Immature natural killer cell (primary cell): ENCODE results near the gene CELF4. TPM values are rescaled to one million over a fixed set of nuclear protein-coding genes. Genes with fewer than 3 reads are reported as not detected.
"Not testable (repeated sequence)": the region's sequence is repeated elsewhere in the genome, so short reads cannot be mapped to it uniquely, and the experiment has no call there.

Experiments used
- DNase-seq, 3 donors: peaks; one replicate each; pipeline ENCODE4 v3.0.0; 2022; ENCODE audit warnings: mixed read lengths in 1 of 3
- H3K27ac Mint-ChIP-seq, 6 donors: one replicate each; pipeline ENCODE4 v1.8.0; 2020; ENCODE audit warnings: mixed read lengths in 6 of 6, mild to moderate bottlenecking in 5 of 6, inconsistent platforms in 4 of 6, moderate library complexity in 3 of 6
- H3K27me3 Mint-ChIP-seq, 3 donors: one replicate each; pipeline ENCODE4 v1.8.0; 2020 to 2021; ENCODE audit warnings: low read depth in 3 of 3, mild to moderate bottlenecking in 3 of 3, mixed read lengths in 3 of 3, moderate library complexity in 3 of 3, inconsistent platforms in 1 of 3
- H3K36me3 Mint-ChIP-seq, 3 donors: one replicate each; pipeline ENCODE4 v1.8.0; 2020; ENCODE audit warnings: mixed read lengths in 3 of 3, inconsistent platforms in 2 of 3, mild to moderate bottlenecking in 2 of 3
- H3K4me1 Mint-ChIP-seq, 2 donors: one replicate each; pipeline ENCODE4 v1.8.0; 2020; ENCODE audit warnings: inconsistent platforms in 2 of 2, mild to moderate bottlenecking in 2 of 2, mixed read lengths in 2 of 2, moderate library complexity in 1 of 2
- H3K4me3 Mint-ChIP-seq, 5 donors: one replicate each; pipeline ENCODE4 v1.8.0; 2020; ENCODE audit warnings: mild to moderate bottlenecking in 5 of 5, mixed read lengths in 5 of 5, inconsistent platforms in 3 of 5, moderate library complexity in 3 of 5
- H3K9me3 Mint-ChIP-seq, 6 donors: one replicate each; pipeline ENCODE4 v1.8.0; 2020; ENCODE audit warnings: mild to moderate bottlenecking in 6 of 6, mixed read lengths in 6 of 6, inconsistent platforms in 4 of 6, moderate library complexity in 3 of 6
- polyA plus RNA-seq, 3 donors: library from polyadenylated mRNA; unstranded; fragments of 300-500 nt; fragmentation: Illumina TruSeq; gene quantifications; one replicate each; pipeline ENCODE4 v1.2.3, GENCODE V29; 2021

The CELF4 gene
- polyA plus RNA-seq, 3 donors from 2014 or later, result 0.07 to 0.13 TPM; not detected in 1

GRCh38 chr18:37362158-37362890, 203.3 kb downstream of the CELF4 start:
- no peaks in the 10 kb centered on the region for H3K9me3 Mint-ChIP-seq
- no peak for DNase-seq
- H3K27me3 Mint-ChIP-seq, result peaks cover 2 to 9% (median 4%) of the 10 kb centered on the region in 3 donors
- H3K27ac Mint-ChIP-seq, result no peak overlapping the region
- no peaks in the 10 kb centered on the region for H3K4me1 Mint-ChIP-seq
- no peak overlapping the region for H3K4me3 Mint-ChIP-seq
- H3K36me3 Mint-ChIP-seq, result no peaks in the 10 kb centered on the region

GRCh38 chr18:37361335-37362157, 204.1 kb downstream of the CELF4 start:
- no peaks in the 10 kb centered on the region for H3K36me3 Mint-ChIP-seq
- H3K4me1 Mint-ChIP-seq, result no peaks in the 10 kb centered on the region
- no peaks in the 10 kb centered on the region for H3K9me3 Mint-ChIP-seq
- no peak for DNase-seq
- H3K4me3 Mint-ChIP-seq, result no peak overlapping the region
- no peak overlapping the region for H3K27ac Mint-ChIP-seq
- peaks cover 2 to 10% (median 4%) of the 10 kb centered on the region in 3 donors for H3K27me3 Mint-ChIP-seq

DNA sequence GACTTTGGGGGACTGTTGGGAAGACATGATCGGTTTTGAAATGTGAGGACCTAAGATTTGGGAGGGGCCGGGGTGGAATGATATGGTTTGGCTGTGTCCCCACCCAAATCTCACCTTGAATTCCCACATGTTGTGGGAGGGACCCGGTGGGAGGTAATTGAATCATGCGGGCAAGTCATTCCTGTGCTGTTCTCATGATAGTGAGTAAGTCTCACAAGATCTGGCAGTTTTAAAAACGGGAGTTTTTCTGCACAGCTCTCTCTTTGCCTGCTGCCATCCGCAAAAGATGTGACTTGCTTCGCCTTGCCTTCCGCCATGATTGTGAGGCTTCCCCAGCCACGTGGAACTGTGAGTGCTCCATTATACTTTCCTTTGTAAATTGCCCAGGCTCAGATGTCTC, 207.5 kb downstream of the CELF4 start:
- DNase-seq, H3K9me3 Mint-ChIP-seq, H3K4me3 Mint-ChIP-seq, H3K36me3 Mint-ChIP-seq, H3K4me1 Mint-ChIP-seq, H3K27ac Mint-ChIP-seq, H3K27me3 Mint-ChIP-seq: not testable (repeated sequence)

GRCh38 chr18:37355772-37356171, 209.8 kb downstream of the CELF4 start:
- H3K36me3 Mint-ChIP-seq, result no peaks in the 10 kb centered on the region
- H3K9me3 Mint-ChIP-seq, result no peaks in the 10 kb centered on the region
- H3K27ac Mint-ChIP-seq, result no peak overlapping the region
- H3K27me3 Mint-ChIP-seq, result peaks cover 0 to 3% (median 0%) of the 10 kb centered on the region in 3 donors
- H3K4me1 Mint-ChIP-seq, result no peaks in the 10 kb centered on the region
- no peak for DNase-seq
- no peak overlapping the region for H3K4me3 Mint-ChIP-seq

GRCh38 chr18:37351110-37351509, 214.5 kb downstream of the CELF4 start:
- no peaks in the 10 kb centered on the region for H3K4me1 Mint-ChIP-seq
- H3K4me3 Mint-ChIP-seq, result no peak overlapping the region
- peaks cover 2 to 4% (median 2%) of the 10 kb centered on the region in 3 donors for H3K27me3 Mint-ChIP-seq
- DNase-seq, result no peak
- H3K27ac Mint-ChIP-seq, result peak overlapping the region in 1 of 6 donors; percentile 24
- no peaks in the 10 kb centered on the region for H3K36me3 Mint-ChIP-seq
- H3K9me3 Mint-ChIP-seq, result no peaks in the 10 kb centered on the region

DNA sequence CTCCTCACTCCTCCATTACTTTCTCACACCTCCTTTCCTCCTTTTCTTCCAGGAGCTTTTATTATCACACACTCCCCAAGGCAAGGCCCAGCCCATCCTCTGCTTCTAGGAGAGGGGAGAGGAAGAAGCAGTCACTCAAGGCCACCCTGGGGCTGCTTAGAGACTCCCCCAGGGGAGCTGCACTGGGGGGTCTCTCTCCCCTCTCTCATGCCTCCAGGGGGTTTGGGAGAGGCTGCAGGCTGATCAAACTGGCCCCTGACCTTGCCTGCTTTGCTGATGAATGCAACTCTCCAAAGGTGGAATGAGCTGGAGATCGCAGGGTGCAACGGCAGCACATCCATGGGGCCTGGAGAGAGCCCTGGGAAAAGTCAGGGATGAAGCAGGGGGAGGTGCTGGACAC, 216.9 kb downstream of the CELF4 start:
- Mint-ChIP-seq H3K27me3 (peaks cover 2 to 4% (median 2%) of the 10 kb centered on the region in 3 donors), H3K4me3 (no peak overlapping the region), H3K4me1 (peaks cover 0 to 1% of the 10 kb centered on the region in 2 donors), H3K27ac (no peak overlapping the region), H3K36me3 (no peaks in the 10 kb centered on the region), H3K9me3 (no peaks in the 10 kb centered on the region)
- no peak for DNase-seq

DNA sequence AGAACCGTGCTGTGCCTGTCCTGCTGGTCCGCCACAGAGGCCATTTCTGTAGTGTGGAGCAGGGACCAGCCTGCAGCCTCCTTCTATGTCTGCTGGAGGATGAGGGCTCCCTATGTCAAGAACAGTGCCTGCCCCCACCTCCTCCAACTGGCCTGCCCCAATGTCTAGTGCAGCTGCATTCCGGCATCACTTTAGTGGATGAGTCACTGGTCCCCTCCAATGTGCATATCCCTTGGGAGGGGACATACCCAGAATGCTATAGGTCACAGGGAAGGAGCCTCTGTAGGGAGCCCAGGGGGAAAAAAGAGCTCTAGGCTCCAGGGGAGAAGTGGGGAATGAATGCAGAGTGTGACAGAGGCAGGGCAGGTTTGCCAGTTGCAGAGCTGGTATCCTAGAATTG, 219.6 kb downstream of the CELF4 start:
- no peak for DNase-seq
- Mint-ChIP-seq H3K4me1 (peaks cover 0 to 1% of the 10 kb centered on the region in 2 donors), H3K9me3 (no peaks in the 10 kb centered on the region), H3K36me3 (no peaks in the 10 kb centered on the region), H3K27ac (no peak overlapping the region), H3K4me3 (no peak overlapping the region), H3K27me3 (peaks cover 2 to 9% (median 3%) of the 10 kb centered on the region in 3 donors)

DNA sequence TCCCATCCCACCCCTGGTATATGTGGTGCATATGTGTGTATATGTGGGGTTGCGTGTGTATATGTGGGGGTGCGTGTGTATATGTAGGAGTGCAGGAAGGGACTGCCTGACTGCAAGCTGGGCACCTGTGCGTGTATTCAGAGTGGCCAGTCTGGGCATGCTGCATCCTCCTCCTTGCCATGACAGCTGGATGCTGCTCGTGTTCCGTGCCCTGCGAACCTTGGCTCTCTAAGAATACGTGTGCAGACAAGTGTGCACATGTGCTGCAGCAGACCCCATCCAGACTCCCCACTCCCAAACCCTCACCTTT, 222.1 kb downstream of the CELF4 start:
- H3K36me3 Mint-ChIP-seq, result no peaks in the 10 kb centered on the region
- peaks cover 0 to 1% of the 10 kb centered on the region in 2 donors for H3K4me1 Mint-ChIP-seq
- peaks cover 0 to 9% (median 2%) of the 10 kb centered on the region in 3 donors for H3K27me3 Mint-ChIP-seq
- H3K27ac Mint-ChIP-seq, result no peak overlapping the region
- H3K9me3 Mint-ChIP-seq, result no peaks in the 10 kb centered on the region
- no peak for DNase-seq
- H3K4me3 Mint-ChIP-seq, result no peak overlapping the region

- DNase-seq, result no peak
- no peak overlapping the region for H3K27ac Mint-ChIP-seq
- H3K4me1 Mint-ChIP-seq, result peaks cover 0 to 1% of the 10 kb centered on the region in 2 donors
- peaks cover 0 to 5% (median 2%) of the 10 kb centered on the region in 3 donors for H3K27me3 Mint-ChIP-seq
- no peaks in the 10 kb centered on the region for H3K9me3 Mint-ChIP-seq
- no peaks in the 10 kb centered on the region for H3K36me3 Mint-ChIP-seq
- H3K4me3 Mint-ChIP-seq, result no peak overlapping the region
Measured at GRCh38 chr18:37341473-37342086, 224.0 kb downstream of the CELF4 start.

DNA sequence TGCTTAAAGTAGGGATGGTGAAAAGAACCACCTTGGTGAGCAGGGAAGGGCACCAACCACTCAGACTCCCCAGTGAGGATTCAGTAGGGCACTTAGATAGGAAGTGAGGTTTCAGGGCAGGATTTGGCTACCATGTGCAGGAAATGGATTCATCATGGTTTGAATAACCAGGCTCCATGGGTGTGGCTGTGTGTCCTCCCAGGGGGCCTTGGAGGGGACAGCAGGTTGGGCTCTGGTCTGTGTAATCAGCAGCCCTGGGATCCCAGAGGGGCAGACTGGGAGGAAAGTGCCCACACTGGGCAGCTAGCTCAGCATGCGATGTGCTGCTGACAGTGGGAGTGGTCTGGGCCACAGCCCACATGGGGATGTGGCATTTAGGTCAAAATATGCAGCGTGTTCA, 224.6 kb downstream of the CELF4 start:
- Mint-ChIP-seq H3K36me3 (no peaks in the 10 kb centered on the region), H3K27me3 (peaks cover 0 to 5% (median 2%) of the 10 kb centered on the region in 3 donors), H3K9me3 (no peaks in the 10 kb centered on the region), H3K4me3 (no peak overlapping the region), H3K27ac (no peak overlapping the region), H3K4me1 (peaks cover 0 to 1% of the 10 kb centered on the region in 2 donors)
- DNase-seq, result no peak

- no peaks in the 10 kb centered on the region for H3K36me3 Mint-ChIP-seq
- H3K27ac Mint-ChIP-seq, result no peak overlapping the region
- peaks cover 0 to 5% (median 2%) of the 10 kb centered on the region in 3 donors for H3K27me3 Mint-ChIP-seq
- no peak for DNase-seq
- H3K9me3 Mint-ChIP-seq, result no peaks in the 10 kb centered on the region
- peaks cover 0 to 1% of the 10 kb centered on the region in 2 donors for H3K4me1 Mint-ChIP-seq
- no peak overlapping the region for H3K4me3 Mint-ChIP-seq
Measured at GRCh38 chr18:37339701-37340215, 225.8 kb downstream of the CELF4 start.

GRCh38 chr18:37336568-37337285, 228.9 kb downstream of the CELF4 start:
- Mint-ChIP-seq H3K4me1 (no peaks in the 10 kb centered on the region), H3K27me3 (no peaks in the 10 kb centered on the region), H3K36me3 (no peaks in the 10 kb centered on the region), H3K27ac (no peak overlapping the region), H3K9me3 (no peaks in the 10 kb centered on the region), H3K4me3 (no peak overlapping the region)
- DNase-seq, result no peak

- DNase-seq, result no peak
- H3K36me3 Mint-ChIP-seq, result no peaks in the 10 kb centered on the region
- no peak overlapping the region for H3K27ac Mint-ChIP-seq
- peaks cover 0 to 3% (median 0%) of the 10 kb centered on the region in 3 donors for H3K27me3 Mint-ChIP-seq
- H3K9me3 Mint-ChIP-seq, result no peaks in the 10 kb centered on the region
- H3K4me3 Mint-ChIP-seq, result no peak overlapping the region
- H3K4me1 Mint-ChIP-seq, result no peaks in the 10 kb centered on the region
Measured at GRCh38 chr18:37335409-37335736, 230.2 kb downstream of the CELF4 start.
